Smooth muscle cell of the brain vasculature (primary cell): Measurements from ENCODE around the gene MFAP1.

Experiments
- DNase-seq: peaks from one replicate; pipeline ENCODE4 v3.0.0-alpha.2; 2012; ENCODE audit warnings: low read depth, low spot score

The MFAP1 gene

DNA sequence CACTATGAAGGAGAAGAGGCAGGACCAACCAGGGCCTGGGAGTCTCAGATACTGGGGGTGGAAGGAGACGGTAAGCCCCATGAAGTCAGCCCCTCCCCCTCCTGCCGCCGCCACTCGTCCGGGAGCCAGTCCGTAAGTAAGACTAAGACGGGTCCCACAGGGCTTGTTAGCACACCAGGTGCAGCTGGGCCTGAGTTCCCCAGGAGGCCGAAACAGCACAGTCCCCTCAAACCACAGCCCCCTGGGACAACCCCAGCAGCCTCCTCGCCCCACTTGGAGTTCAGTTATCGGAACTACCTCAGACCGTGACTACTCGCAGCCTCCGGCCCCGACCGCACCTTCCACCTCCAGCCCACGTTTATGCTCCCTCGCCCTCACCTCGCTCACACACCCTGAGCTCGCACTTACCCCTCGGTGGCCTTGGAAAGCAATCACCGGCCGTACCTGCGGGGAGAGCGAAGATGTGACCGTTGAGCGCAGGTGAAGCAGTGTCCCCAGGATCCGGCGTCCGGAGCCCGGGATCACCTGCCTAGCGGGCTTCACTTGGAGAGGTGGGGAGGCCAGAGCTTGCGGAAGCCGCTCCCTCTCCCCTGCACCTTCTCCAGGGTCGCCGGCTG, 48.3 kb downstream of the MFAP1 start:
- DNase-seq = no peak

DNA sequence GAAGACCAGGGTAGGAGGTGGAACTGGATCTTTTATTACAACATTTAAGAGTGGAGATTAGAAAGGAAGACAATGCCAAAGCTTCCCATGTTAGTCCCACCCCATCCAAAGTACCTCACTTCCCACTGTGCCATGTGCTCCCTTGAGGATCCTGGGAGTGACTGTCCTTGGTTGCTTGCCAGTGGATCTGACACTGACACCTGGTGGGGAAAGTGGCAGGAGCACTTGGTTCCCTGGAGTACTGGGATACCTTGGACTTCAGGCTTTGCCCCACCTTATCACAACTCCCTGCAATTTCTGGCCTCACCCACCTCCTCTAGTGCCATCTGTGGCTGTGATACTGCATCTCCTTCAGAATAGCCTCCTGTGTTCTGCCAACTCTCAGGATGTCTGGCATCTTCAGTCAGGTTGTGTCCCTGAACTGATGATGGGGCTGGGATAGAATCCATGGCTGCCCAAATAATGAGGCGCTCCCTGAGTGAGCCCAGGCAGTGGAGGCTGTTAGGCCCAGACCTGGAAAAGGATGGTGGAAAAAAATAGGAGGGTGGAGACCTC, 49.0 kb downstream of the MFAP1 start:
- no peak for DNase-seq

DNA sequence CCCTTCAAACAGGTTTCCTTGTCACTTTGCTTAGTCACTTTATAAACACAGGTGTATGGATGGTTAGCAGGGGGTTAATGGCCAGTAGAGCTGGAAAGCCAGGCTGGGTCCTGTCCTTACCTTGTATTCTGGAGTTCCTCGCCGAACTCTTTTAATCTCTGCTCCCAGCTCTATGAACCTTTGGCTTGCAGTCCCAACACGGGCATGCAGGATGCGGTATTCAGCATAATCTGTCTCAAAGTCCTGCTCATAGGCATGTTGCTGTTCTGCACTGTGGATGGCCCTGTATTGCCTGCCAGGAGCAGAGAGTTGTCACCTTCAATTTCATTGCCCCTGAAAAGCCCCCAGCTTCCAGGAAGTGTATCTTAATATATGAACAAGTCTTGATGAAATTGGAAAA, 50.4 kb downstream of the MFAP1 start:
- DNase-seq = no peak

DNA sequence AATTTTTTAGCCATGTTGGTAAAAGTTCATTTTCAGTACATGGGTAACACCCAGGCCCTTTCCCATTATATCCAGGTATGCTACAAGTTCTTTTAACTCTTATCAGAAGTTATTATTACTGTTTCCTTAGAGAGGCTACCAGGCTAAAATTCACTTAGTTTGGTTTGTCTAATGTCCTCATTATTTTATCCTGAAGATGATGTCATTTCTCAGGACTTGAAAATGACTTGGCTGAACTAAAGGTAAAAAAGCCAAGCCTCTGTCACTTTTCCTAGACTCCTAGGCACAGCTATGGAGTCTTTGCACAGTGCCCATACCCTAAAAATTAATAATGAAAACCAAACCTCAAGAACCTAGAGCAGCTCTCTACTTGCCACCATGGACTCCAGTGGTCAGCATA, 51.9 kb downstream of the MFAP1 start:
- no peak for DNase-seq

DNA sequence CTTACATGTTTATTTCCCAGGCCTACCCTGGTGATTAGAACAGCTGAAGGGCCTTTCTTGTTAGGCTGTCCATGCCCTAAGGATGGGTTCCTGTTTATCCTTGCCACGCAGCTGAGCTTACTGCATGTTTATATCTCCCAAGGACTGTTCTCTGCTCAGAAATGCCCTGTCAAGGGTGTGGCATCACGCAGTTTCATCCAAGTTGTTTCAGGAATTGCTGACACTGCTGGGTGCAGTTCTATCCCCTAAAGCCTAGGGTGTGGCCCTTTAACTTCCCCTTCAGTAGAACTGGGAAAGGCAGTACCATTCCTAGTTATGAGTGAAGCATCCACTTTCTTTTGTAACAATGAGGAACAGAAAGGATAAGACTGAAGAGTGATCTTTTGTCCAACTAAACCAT, 52.7 kb downstream of the MFAP1 start:
- no peak for DNase-seq

DNA sequence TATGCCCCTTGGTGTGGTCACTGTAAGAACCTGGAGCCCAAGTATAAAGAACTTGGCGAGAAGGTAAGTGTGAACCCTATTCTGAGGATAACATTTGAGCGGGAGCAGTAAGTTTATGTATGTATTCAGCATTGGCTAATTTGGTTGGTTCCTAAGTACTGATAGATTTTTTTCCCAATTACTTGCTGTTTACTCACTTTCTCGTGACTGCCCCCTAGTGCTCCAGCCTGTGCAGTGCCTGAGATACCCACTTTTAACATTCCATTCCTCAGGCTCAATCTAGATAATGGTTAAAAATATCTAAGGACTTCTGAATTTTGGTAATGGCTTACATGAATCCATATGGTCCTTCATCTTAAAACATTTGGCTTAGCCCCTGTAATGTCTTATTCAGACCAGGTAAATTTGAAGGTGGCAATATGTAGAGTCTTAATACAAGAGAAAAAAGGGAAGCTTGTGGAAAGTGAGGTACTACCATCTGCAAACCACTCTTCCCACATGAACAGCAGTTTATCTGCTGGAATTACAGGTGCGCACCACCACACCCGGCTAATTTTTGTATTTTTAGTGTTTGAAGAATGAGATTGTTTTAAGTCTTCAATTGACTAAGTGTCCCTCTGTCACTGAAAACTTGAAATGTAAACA, 54.8 kb downstream of the MFAP1 start:
- peak; percentile 32 for DNase-seq

DNA sequence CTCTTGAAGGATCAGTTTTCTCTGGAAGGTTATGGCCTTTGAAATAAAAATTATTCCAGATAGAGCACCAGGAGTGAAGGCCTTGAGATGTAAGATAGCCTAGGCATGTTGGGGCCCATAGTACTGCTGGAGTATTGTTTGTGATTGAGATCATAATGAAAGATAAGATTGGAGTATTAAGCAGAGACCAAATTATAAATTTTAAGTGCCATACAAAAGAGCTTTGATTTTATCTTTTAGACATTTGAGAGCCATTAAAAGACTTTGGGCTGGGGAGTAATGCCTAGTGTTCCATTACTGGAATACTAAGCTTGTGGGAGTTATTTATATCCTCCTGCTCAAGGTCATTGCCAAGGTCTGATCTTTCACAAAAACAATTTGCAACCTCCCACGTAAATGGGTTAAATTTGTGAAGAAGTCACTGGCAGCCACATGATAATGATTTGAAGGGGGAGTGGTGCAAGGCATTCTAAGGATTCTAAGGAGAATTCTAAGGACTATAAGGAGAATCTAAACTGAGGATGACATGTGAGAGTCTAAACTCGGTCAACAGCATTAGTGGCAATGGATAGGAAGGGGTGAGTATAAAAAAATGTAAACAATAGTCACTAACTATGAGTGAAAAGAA, 60.6 kb downstream of the MFAP1 start:
- no peak for DNase-seq

DNA sequence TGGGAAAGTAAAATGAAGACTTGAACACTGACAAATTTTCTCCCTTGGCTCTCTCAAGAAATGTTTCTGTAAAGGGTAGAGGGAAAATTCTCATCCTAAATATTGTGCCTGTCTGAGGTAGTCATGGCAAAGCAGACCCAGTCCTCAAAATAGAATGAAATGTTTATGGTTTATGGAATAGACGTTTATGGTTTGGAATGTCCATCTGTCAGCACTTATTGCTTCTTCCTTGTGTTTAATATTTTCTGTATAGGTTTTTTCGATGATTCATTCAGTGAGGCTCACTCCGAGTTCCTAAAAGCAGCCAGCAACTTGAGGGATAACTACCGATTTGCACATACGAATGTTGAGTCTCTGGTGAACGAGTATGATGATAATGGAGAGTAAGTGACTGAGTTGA, 61.7 kb downstream of the MFAP1 start:
- no peak for DNase-seq
